Measurements from ENCODE around the gene FAM53C.
A peak's percentile ranks its signal among the peaks of the same experiment; 100 is the strongest.
"Not testable (repeated sequence)": the region's sequence is repeated elsewhere in the genome, so short reads cannot be mapped to it uniquely, and the experiment has no call there.

The FAM53C gene

GRCh38 chr5:138337685-138338410 lies at the start of gene FAM53C:
TSS of gene FAM53C (plus strand) at chr5:138338266. CDS start at chr5:138341336, 3,070 bp downstream.
- DNase-seq (ENCODE audit: low read depth), result peak; percentile 86

GRCh38 chr5:138289296-138289695 lies 48.8 kb upstream of the FAM53C start:
- DNase-seq (ENCODE audit: low read depth), result no peak

GRCh38 chr5:138303372-138303771 lies 34.7 kb upstream of the FAM53C start:
- DNase-seq (ENCODE audit: low read depth), result no peak

GRCh38 chr5:138305797-138306196 lies 32.3 kb upstream of the FAM53C start:
- DNase-seq (ENCODE audit: low read depth), result no peak

- no peak for DNase-seq (ENCODE audit: low read depth)
These were observed 22.3 kb upstream of the FAM53C start for GRCh38 chr5:138315751-138316278.

GRCh38 chr5:138316355-138316754 lies 21.7 kb upstream of the FAM53C start:
- DNase-seq (ENCODE audit: low read depth), result no peak

- not testable (repeated sequence) for DNase-seq (ENCODE audit: low read depth)
These were observed 19.9 kb upstream of the FAM53C start for GRCh38 chr5:138318211-138318610.

GRCh38 chr5:138330813-138331448 lies 7.1 kb upstream of the FAM53C start:
- DNase-seq (ENCODE audit: low read depth), result no peak

GRCh38 chr5:138331449-138332368 lies 6.4 kb upstream of the FAM53C start, which contains the start of gene CDC25C:
TSS of gene CDC25C (minus strand) at chr5:138331804. CDS start at chr5:138331180, 624 bp downstream.
- DNase-seq (ENCODE audit: low read depth), result peak; percentile 94

- no peak for DNase-seq (ENCODE audit: low read depth)
These were observed 3.1 kb upstream of the FAM53C start for GRCh38 chr5:138334867-138335447.

- no peak for DNase-seq (ENCODE audit: low read depth)
These were observed 948 bp upstream of the FAM53C start for GRCh38 chr5:138336952-138337684.

- no peak for DNase-seq (ENCODE audit: low read depth)
These were observed 485 bp downstream of the FAM53C start for GRCh38 chr5:138338411-138339090.

GRCh38 chr5:138339091-138339456 lies 1.0 kb downstream of the FAM53C start:
- no peak for DNase-seq (ENCODE audit: low read depth)

GRCh38 chr5:138339464-138339863 lies 1.4 kb downstream of the FAM53C start:
- DNase-seq (ENCODE audit: low read depth), result no peak

- no peak for DNase-seq (ENCODE audit: low read depth)
These were observed 1.9 kb downstream of the FAM53C start for GRCh38 chr5:138340008-138340407.

- no peak for DNase-seq (ENCODE audit: low read depth)
These were observed 7.0 kb downstream of the FAM53C start for GRCh38 chr5:138344887-138345622.

GRCh38 chr5:138346889-138347288 lies 8.8 kb downstream of the FAM53C start:
- DNase-seq (ENCODE audit: low read depth), result no peak

GRCh38 chr5:138349852-138350562 lies 11.9 kb downstream of the FAM53C start:
- no peak for DNase-seq (ENCODE audit: low read depth)

GRCh38 chr5:138350563-138350890 lies 12.5 kb downstream of the FAM53C start:
- no peak for DNase-seq (ENCODE audit: low read depth)

Data from activated T-helper 1 cell treated with Interleukin-2 at 50 U/mL for 16 hours (primary cell).